ENCODE results near the gene DALRD3.

DNA sequence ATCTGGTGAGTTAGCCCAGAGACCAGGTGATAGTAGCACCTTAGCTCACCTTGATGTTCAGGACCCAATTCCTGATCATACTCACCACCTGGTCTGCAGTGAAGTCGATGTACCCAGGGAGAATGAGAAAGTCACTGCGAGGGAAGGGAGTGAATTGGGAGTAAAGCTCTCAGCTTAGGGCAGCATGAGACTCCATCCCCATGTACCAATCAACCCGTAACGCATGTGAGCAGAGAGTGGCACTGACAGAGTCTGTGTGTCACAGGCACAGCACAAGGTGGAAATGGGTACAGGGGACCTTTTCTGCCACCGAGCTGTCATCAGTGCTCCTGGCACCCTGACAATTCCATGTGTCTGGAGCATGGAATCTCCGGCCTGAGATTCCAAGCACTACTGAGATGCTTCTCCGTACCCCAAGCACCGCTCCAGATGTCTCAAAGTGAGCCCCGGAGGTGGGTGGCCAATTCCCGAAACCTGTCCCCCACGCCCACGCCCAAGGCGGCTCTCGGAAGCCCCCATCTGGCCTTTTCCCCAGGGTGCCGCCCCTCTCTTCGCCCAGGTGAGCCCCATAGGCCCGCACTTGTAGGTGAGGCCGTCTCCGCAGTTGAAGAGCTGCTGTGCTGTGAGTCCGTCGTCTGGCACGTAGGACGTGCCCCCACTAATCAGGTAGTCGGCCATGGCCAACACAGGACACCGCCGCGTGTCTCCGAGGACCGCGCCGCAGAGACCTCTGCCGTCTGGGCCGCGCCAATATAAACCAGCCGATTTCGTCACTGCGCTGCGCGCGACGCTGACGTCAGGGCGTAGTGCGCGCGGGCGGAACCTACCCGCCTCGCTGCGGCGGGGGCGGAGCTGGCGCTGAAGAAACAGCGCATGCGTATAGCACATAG is 10.5 kb upstream of the DALRD3 start, which contains the start of gene IMPDH2:
- TF ChIP-seq, protein P1, sequence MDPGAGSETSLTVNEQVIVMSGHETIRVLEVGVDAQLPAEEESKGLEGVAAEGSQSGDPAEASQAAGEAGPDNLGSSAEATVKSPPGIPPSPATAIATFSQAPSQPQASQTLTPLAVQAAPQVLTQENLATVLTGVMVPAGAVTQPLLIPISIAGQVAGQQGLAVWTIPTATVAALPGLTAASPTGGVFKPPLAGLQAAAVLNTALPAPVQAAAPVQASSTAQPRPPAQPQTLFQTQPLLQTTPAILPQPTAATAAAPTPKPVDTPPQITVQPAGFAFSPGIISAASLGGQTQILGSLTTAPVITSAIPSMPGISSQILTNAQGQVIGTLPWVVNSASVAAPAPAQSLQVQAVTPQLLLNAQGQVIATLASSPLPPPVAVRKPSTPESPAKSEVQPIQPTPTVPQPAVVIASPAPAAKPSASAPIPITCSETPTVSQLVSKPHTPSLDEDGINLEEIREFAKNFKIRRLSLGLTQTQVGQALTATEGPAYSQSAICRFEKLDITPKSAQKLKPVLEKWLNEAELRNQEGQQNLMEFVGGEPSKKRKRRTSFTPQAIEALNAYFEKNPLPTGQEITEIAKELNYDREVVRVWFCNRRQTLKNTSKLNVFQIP (CRISPR knock-in tag; IDR thresholded peaks at IDR 0.05; ENCODE audit: borderline replicate concordance, low read depth), result 0 out of 2 replicates have a peak, but pooled peaks have one; percentile 11
- no peak for TF ChIP-seq BACH2 (CRISPR knock-in tag; IDR thresholded peaks at IDR 0.05; ENCODE audit: borderline replicate concordance)
- TF ChIP-seq TCF4 (CRISPR knock-in tag; IDR thresholded peaks at IDR 0.05; ENCODE audit: borderline replicate concordance), result no peak
- TF ChIP-seq ZNF8 (CRISPR knock-in tag; IDR thresholded peaks at IDR 0.05), result no peak; the same call in 1 of the 2 replicates
- TF ChIP-seq PPARA (CRISPR knock-in tag; IDR thresholded peaks at IDR 0.05; ENCODE audit: borderline replicate concordance), result no peak
- 0 out of 2 replicates have a peak, but pooled peaks have one; percentile 11 for TF ChIP-seq CSDC2 (CRISPR knock-in tag; IDR thresholded peaks at IDR 0.05)
- TF ChIP-seq ARNTL (CRISPR knock-in tag; IDR thresholded peaks at IDR 0.05; ENCODE audit: borderline replicate concordance, low read depth), result no peak

All from SK-N-SH treated with all-trans-retinoic acid at 6 μM for 48 hours (cell line).